Gastrocnemius medialis (tissue), 4 donors: Measurements from ENCODE around the gene PRKAA1.

Source experiments
- CTCF ChIP-seq, 5 experiments: fragments of 450-650 bp in 3 of 5; fragments of 200-600 bp in 2 of 5; sonication (generic) in 2 of 5; IDR thresholded peaks in 4 of 5; conservative IDR thresholded peaks in 1 of 5; 1 replicate in 4 of 5; 2 replicates in 1 of 5; pipeline ENCODE4 v1.5.1; 2016 to 2019; ENCODE audit warnings: antibody characterized with exemption in 5 of 5, mild to moderate bottlenecking in 3 of 5, moderate library complexity in 3 of 5
- POLR2A ChIP-seq, 2 donors: fragments of 450-650 bp; IDR thresholded peaks; one replicate each; pipeline ENCODE4 v1.6.1; 2017; ENCODE audit warnings: antibody characterized with exemption in 2 of 2, mild to moderate bottlenecking in 2 of 2, moderate library complexity in 2 of 2

GRCh38 chr5:40847525-40847924 lies 49.4 kb upstream of the PRKAA1 start:
- TF ChIP-seq CTCF (IDR thresholded peaks at IDR 0.05 in 4 of 5, conservative IDR thresholded peaks at IDR 0.05 in 1 of 5) (no peak), POLR2A (IDR thresholded peaks at IDR 0.05) (no peak)
